Chondrocyte (in vitro differentiated cells): ENCODE results near the gene RNF144A. TPM values are rescaled to one million over a fixed set of nuclear protein-coding genes. Genes with fewer than 3 reads are reported as not detected.

Source experiments
- DNase-seq: peaks from one replicate; pipeline ENCODE4 v3.0.0; 2021; ENCODE audit warnings: mixed read lengths, low spot score
- H3K27ac Mint-ChIP-seq: one replicate; pipeline ENCODE4 v1.8.0; 2021; ENCODE audit warnings: mild to moderate bottlenecking, moderate library complexity, mixed read lengths; ENCODE audit not compliant: unreplicated experiment
- H3K27me3 Mint-ChIP-seq: 2 replicates; pipeline ENCODE4 v1.8.0; 2021; ENCODE audit warnings: low read depth, mixed read lengths
- H3K36me3 Mint-ChIP-seq: 2 replicates; pipeline ENCODE4 v1.8.0; 2021; ENCODE audit warnings: low read depth, mixed read lengths
- H3K4me1 Mint-ChIP-seq: 2 replicates; pipeline ENCODE4 v1.8.0; 2021; ENCODE audit warnings: low read depth, mild to moderate bottlenecking, mixed read lengths
- H3K4me3 Mint-ChIP-seq: one replicate; pipeline ENCODE4 v1.8.0; 2021; ENCODE audit warnings: mild to moderate bottlenecking, moderate library complexity, mixed read lengths; ENCODE audit not compliant: unreplicated experiment
- H3K9me3 Mint-ChIP-seq: 2 replicates; pipeline ENCODE4 v1.8.0; 2021; ENCODE audit warnings: low read depth, mixed read lengths
- long read RNA-seq: library from polyadenylated mRNA; stranded (forward); transcript quantifications from one replicate; pipeline ENCODE4 v2.0.0, GENCODE V29; 2021
- total RNA-seq: library from RNA; stranded (reverse); gene quantifications from 3 replicates; pipeline ENCODE4 v1.2.1, GENCODE V29; 2021
- TF ChIP-seq, protein P1 (sequence below): fragments of 200-600 bp; sonication (generic); IDR thresholded peaks from 2 replicates; pipeline ENCODE4 v1.5.0; 2021; ENCODE audit warnings: antibody characterized with exemption, mild to moderate bottlenecking, moderate library complexity

The RNF144A gene, protein sequence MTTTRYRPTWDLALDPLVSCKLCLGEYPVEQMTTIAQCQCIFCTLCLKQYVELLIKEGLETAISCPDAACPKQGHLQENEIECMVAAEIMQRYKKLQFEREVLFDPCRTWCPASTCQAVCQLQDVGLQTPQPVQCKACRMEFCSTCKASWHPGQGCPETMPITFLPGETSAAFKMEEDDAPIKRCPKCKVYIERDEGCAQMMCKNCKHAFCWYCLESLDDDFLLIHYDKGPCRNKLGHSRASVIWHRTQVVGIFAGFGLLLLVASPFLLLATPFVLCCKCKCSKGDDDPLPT
- total RNA-seq: 7.2 to 10.9 TPM (median 9.5 TPM) in 3 replicates
- long read RNA-seq, full-length matches to known transcripts: 7 of 14 reads
- long read RNA-seq, partial matches to known transcripts: 0 of 14 reads
- long read RNA-seq, other reads (novel, unspliced or antisense): 7 of 14 reads

DNA sequence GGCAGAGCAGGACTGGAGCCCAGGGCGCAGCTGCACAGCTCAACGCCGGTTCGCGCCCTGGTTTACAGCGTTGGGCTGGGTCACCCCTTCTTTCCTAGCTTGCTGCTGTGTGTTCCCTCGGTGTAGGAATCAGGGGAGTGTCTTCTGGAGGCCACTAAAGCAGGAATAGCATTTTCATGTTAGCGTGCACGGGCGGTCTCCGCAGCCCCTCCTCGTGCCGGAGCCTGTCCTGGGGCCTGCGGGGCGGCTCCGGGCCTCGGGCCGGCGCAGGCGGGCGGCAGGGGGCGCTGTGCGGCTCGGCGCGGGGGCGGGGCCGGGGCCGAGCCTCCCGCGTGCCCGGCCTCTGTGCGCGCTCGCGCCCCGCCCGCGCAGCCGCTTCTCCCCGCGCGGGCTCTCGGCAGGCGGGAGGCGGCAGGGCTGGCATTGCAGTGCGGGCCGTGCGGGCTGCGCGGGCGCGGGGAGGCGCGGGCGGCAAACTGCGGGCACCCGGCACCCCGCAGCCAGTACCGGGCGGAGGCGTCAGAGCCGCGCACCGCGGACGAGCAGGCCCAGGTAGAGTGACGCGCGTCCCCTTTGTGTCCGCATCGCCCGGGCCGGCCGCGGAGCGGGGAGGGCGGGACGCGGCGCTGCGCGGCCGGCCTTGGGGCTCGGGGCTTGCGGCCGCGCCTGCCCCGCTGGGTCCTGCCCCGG lies at the start of gene RNF144A:
RNF144A (plus strand) TSS at position 342 of the 690 bp plus-strand sequence. CDS start 79,515 bp downstream, outside the sequence.
- Mint-ChIP-seq H3K36me3 (no peaks in the 10 kb centered on the region), H3K4me1 (peaks cover 24% of the 10 kb centered on the region), H3K27me3 (no peaks in the 10 kb centered on the region), H3K4me3 (peak within 1 kb of the TSS; percentile 65), H3K27ac (no peak within 1 kb of the TSS), H3K9me3 (no peaks in the 10 kb centered on the region)
- TF ChIP-seq, protein P1, sequence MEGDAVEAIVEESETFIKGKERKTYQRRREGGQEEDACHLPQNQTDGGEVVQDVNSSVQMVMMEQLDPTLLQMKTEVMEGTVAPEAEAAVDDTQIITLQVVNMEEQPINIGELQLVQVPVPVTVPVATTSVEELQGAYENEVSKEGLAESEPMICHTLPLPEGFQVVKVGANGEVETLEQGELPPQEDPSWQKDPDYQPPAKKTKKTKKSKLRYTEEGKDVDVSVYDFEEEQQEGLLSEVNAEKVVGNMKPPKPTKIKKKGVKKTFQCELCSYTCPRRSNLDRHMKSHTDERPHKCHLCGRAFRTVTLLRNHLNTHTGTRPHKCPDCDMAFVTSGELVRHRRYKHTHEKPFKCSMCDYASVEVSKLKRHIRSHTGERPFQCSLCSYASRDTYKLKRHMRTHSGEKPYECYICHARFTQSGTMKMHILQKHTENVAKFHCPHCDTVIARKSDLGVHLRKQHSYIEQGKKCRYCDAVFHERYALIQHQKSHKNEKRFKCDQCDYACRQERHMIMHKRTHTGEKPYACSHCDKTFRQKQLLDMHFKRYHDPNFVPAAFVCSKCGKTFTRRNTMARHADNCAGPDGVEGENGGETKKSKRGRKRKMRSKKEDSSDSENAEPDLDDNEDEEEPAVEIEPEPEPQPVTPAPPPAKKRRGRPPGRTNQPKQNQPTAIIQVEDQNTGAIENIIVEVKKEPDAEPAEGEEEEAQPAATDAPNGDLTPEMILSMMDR: peak; percentile 75
- DNase-seq: no peak

DNA sequence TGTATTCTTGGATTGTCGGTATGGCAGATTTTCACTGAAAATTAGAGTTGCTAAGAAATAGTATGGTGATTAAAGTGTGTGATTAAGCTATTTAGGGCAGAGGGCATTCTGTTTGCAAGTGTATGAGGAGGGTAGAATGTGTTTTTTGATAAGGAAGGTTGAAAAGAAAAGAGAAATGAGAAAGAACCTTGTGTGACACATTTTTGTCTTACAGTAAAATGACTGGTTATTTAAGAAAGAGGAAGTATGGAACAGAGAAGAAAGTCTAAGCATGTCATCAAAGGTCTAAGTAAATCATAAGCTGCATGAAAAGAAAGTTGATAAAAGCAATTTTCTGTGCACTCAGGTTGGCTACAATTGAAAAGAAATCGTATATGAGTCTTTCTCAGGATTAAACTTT lies 44.8 kb upstream of the RNF144A start:
- TF ChIP-seq, protein P1: no peak
- Mint-ChIP-seq H3K9me3 (peaks cover 4% of the 10 kb centered on the region), H3K27me3 (peaks cover 19% of the 10 kb centered on the region), H3K4me3 (no peak overlapping the region), H3K36me3 (no peaks in the 10 kb centered on the region), H3K4me1 (no peaks in the 10 kb centered on the region), H3K27ac (no peak overlapping the region)
- DNase-seq: no peak

DNA sequence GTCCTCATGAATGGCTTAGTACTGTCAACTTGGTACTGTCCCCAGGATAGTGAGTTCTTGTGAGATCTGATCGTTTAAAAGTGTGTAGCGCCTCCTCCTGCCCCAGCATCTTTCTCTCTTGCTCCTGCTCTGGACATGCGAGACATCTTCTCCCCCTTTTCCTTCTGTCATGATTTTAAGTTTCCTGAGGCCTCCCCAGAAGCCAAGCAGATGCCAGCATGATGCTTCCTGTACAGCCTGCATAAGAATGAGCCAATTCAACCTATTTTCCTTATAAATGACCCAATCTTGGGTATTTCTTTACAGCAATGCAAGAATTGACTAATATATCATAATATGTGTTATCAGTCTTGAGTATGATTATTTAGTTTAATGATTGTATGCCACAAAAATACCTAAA lies 43.2 kb upstream of the RNF144A start:
- peaks cover 19% of the 10 kb centered on the region for H3K27me3 Mint-ChIP-seq
- H3K9me3 Mint-ChIP-seq: peaks cover 4% of the 10 kb centered on the region

DNA sequence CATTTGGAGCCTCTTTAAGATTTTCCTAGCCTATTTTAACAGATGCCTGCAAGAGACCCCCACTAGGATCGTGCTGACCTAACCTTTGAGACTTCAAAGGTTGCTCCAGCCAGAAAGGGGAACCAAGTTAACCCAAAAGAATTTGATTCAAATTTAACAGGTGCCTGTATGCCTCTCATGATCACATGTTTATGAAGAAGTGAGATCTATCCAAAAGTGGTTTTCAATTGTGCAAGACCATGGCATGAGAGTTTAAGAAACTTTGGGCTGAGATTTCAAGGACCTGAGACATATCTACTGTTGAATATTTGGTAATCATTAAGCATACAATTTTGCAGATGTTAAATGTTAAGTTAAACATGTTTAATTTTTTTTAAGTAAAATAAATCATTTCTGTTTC lies 40.9 kb upstream of the RNF144A start:
- no peak overlapping the region for H3K4me3 Mint-ChIP-seq
- H3K9me3 Mint-ChIP-seq: peaks cover 4% of the 10 kb centered on the region
- TF ChIP-seq, protein P1: no peak
- H3K27me3 Mint-ChIP-seq: peaks cover 18% of the 10 kb centered on the region
- no peaks in the 10 kb centered on the region for H3K4me1 Mint-ChIP-seq
- H3K27ac Mint-ChIP-seq: no peak overlapping the region
- no peaks in the 10 kb centered on the region for H3K36me3 Mint-ChIP-seq
- no peak for DNase-seq

More for the DNA sequence above, 43.2 kb upstream of the RNF144A start:
- no peak overlapping the region for H3K4me3 Mint-ChIP-seq
- TF ChIP-seq, protein P1: no peak
- H3K4me1 Mint-ChIP-seq: no peaks in the 10 kb centered on the region
- H3K36me3 Mint-ChIP-seq: no peaks in the 10 kb centered on the region
- no peak overlapping the region for H3K27ac Mint-ChIP-seq
- DNase-seq: no peak
